GM12872 (cell line): ENCODE data around the gene COMMD10.

Experiments used
- CTCF ChIP-seq: IDR thresholded peaks from 3 replicates; pipeline ENCODE4 v1.5.1; 2011; ENCODE audit warnings: low read depth, mild to moderate bottlenecking, low read length, moderate library complexity; ENCODE audit not compliant: insufficient read depth

Gene COMMD10

GRCh38 chr5:116249648-116250047 is 164.8 kb downstream of the COMMD10 start:
- TF ChIP-seq CTCF: no peak

- TF ChIP-seq CTCF: no peak
Measured at GRCh38 chr5:116256717-116257116, 171.9 kb downstream of the COMMD10 start.

GRCh38 chr5:116265471-116265870 is 180.6 kb downstream of the COMMD10 start:
- TF ChIP-seq CTCF: no peak

GRCh38 chr5:116271446-116272025 is 186.7 kb downstream of the COMMD10 start:
- no peak for TF ChIP-seq CTCF

- peak; percentile 19; the same call in 1 of the 3 replicates for TF ChIP-seq CTCF
Measured at GRCh38 chr5:116272281-116272941, 187.6 kb downstream of the COMMD10 start.

- TF ChIP-seq CTCF: no peak
Measured at GRCh38 chr5:116273448-116274242, 188.8 kb downstream of the COMMD10 start.

GRCh38 chr5:116274251-116274650 is 189.4 kb downstream of the COMMD10 start:
- no peak for TF ChIP-seq CTCF
